HG03196 (cell line): Measurements from ENCODE around the gene BTBD9.

Experiments used
- ATAC-seq: cut with Tn5 transposase; IDR thresholded peaks from one replicate; pipeline ENCODE4 v1.9.1; 2021; ENCODE audit not compliant: unreplicated experiment

BTBD9 gene

GRCh38 chr6:38603496-38603895, 36.2 kb downstream of the BTBD9 start:
- no peak for ATAC-seq

DNA sequence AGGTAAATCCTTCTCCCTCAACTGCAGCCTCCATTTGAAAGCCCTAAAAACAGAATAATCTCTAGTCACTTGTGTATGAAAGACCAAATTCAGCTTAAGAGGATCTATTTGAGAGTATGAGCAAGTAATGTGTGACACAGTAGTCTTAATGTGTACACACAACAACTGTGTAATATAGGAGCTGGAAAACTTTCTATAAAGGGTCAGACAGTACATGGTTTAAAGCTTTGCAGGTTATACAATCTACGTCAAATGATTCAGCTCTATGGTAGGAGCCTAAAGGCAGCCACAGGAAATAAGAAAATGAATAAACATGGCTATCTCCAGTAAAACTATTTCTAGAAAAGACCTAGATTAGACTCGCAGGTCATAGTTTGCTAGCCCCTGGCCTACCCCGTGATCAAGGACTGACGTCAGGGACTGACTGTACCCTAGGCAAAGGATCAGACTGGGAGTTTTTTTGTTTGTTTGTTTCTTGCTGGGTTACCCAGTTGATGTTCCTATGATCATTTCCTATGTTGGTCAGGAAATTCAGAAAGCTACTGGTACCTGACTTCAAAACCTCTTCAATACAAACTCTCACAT, 39.7 kb downstream of the BTBD9 start:
- no peak for ATAC-seq

DNA sequence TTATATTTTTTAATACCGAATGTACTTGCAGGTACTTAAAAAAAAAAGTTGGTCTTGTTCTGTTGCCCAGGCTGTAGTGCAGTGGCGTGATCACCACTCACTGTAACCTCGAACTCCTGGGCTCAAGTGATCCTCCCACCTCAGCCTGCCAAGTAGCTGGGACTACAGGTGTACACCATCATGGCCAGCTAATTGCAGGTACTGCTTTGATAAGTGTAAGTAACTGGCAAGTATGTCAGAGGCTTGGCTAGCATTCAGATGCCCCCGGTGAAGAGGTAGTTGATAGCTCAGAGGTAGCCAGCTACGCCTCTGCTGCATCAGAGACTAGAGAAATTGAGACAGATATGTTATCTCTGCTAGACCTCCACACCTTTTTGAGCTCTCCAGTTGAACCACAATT, 40.5 kb downstream of the BTBD9 start:
- no peak for ATAC-seq

GRCh38 chr6:38593998-38594665, 45.6 kb downstream of the BTBD9 start:
- ATAC-seq, result no peak

- no peak for ATAC-seq
These were observed 46.3 kb downstream of the BTBD9 start for GRCh38 chr6:38593409-38593808.

DNA sequence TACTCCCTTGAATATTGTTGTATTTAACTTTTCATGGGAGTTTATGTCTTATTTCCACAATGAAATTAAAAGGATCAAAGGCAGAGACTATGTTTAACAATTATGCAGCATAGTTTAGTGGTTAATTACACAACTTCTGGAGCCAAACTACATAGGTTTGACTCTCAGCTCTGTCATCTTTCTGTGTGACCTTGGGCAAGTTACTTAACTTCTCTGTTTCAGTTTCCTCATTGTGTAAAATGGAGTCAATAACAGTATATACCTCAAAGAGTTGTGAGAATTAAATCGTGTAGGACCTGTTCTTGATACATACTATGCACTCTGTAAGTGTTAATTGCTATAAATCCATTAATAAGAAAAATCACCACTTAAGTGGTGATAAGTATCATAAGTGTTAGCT, 48.3 kb downstream of the BTBD9 start:
- no peak for ATAC-seq

- ATAC-seq, result no peak
These were observed 50.4 kb downstream of the BTBD9 start for GRCh38 chr6:38589367-38589720.

DNA sequence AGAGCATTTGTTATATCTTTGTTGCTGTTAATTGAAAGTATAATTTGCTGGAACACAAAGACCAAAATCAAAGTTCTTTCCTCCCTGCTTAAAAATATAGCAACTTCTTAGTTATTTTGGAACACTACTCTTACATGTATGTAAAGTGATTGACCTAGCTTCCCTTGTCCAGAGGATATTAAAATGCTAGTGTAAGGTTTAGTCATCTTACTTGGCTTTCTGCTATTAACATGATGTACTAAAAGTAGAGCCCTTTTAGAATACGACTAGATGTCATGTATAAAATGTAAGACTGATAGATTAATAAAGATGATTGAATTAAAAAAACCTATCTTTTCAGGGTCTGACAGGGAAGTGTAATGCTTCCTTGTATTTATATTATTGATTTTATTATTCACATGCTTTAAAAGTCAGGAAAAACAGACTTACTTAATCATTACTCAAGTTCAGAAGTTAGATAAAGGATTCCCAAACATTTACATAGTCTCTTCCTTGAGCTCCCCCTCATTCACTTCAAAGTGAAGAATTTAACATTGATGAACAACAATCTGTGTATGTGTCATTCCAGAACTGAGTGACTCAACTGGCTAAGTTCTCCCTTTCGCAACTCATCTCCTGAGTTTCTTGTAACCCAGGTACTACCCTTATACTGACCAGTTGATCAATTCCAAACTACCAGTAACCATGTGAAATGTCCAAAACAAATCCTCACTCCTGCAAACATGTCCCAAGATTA, 50.9 kb downstream of the BTBD9 start:
- no peak for ATAC-seq

DNA sequence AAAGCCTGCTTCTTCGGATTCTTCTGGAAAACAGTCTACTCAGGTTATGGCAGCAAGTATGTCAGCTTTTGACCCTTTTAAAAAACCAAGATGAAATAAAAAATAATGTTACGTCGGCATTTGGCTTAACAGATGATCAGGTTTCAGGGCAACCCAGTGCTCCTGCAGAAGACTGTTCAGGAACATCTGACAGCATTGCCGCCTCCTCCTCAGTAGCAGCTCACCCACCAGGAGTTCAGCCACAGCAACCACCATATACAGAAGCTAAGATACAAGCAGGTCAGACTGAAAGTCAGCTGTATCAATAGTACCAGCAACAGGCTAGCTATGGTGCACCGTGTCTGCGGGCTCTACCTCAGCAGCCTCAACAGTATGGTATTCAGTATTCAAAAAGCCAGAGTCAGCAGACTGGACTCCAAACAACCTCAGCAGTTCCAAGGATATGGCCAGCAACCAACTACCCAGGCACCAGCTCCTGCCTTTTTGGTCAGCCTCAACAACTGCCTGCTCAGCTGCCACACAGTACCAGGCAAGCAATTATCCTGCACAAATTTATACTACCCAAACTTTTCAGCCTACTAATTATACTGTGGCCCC, 51.9 kb downstream of the BTBD9 start:
- no peak for ATAC-seq

DNA sequence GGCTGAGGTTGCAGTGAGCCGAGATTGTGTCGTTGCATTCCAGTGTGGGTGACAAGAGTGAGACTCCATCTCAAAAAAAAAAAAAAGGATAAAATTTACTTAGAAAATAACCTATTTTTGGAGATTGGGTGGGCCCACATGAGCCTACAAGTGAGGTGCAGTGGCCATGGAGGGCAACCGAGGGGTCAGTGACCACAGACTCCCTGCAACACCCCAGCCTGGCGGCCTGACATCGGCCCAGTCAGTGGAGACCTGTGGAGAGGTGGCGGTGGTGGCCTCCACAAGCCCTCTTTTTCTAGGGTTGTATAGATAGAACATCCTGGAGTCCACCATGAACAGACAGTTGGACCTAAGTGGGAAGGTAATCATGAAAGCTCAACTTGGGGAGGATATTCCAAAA, 52.7 kb downstream of the BTBD9 start:
- ATAC-seq, result no peak

DNA sequence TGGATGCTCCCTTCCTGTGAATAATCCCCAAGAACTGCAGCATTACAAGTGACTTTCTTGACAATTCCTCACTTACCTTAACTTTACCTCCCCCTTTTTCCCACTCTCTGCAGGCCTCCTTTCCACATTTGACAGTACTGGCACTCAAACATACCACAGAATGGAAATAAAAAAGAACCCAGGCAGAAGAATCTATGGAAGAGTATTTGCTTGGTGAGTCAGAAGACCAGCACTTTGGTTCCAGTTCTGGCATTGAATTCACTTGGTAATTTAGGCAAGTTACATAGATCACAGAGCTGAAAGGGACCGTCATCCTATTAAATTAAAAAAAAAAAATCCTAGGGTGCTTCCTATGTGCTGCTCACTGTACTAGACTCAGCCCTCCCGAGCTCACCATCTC, 55.0 kb downstream of the BTBD9 start:
- no peak for ATAC-seq

DNA sequence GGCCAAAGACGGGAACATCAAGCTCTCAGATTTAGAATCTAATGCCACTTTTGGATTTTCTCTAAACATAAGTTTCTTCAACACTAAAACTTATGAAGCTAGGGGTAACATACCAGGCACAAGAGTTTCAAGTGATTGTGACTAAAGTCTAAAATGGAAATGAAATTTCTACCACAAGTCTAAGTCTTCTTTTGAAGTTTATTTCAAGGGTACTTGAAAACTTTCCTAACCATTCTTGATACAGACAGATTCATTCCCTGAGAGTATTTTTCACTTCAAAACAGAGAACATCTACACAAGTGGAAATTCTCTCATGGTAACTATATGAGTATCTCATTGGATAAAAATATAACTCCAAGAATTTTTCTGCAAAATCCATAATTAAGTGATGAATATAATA, 56.2 kb downstream of the BTBD9 start:
- no peak for ATAC-seq

- no peak for ATAC-seq
These were observed 59.7 kb downstream of the BTBD9 start for GRCh38 chr6:38580030-38580429.

- ATAC-seq, result no peak
These were observed 60.6 kb downstream of the BTBD9 start for GRCh38 chr6:38579010-38579628.

DNA sequence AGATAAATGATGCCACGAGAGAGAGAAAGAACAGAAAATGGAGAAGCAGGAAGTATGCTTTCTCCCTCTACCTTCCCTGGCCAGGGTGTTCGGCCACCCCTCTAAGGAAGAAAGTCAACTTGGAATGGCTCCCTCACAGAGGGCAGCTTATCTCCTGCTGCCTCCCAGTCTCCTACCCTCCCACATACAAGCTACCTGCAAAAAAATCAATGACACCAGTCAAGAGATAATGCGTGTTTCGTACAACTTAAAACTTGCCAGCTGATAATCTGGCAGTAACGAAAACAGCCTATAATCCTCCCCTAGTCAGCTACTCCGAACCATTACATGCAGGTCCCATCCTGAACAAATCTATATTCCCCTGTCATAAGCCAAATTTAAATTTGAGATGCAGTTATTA, 61.7 kb downstream of the BTBD9 start:
- ATAC-seq, result no peak

DNA sequence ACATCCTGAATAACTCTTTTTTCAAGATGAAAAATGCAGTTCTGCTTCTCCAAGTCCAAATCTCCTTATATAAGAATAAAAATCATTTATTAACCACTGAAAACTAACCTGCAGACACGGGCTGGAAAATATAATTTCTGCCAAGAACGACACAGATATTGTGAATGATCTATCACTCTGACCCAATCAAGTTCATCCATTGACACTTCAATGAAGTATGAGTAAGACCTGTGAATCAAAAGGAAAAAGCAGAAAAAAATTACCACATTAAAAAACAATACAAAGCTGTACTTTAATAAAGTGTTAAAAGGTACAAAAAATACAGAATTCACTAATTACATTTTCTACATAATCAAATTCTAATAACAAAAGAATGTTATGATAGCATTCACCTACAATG, 62.2 kb downstream of the BTBD9 start:
- ATAC-seq, result no peak

DNA sequence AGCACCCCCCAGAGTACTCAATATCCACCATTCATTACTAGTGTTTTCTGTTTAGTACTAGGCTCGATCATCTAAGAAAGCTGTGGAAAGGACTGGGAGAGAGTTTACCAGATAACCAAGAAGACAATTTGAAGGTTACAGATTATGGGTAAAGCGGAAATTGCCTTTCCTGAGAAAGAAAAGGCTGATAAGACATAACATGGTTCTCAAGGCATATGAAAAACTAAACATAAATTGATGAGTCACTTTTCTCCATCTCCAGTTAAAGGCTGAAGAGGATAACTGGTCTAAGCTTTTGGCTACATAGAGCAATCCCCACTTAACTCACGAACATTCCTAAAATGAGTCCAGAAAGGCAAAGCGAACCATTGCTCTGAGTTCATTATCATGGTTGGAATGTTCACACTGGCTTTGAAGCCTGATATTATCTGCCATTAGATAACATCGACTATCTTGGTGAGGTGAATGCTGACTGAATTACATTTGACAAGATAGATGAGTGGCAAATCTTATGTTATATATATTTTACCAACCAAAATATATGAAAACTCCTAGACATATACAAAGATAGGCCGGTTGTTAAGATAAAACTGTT, 65.8 kb downstream of the BTBD9 start:
- no peak for ATAC-seq

GRCh38 chr6:38572186-38572813, 67.4 kb downstream of the BTBD9 start:
- ATAC-seq, result no peak

- ATAC-seq, result no peak
These were observed 68.0 kb downstream of the BTBD9 start for GRCh38 chr6:38571721-38572120.

DNA sequence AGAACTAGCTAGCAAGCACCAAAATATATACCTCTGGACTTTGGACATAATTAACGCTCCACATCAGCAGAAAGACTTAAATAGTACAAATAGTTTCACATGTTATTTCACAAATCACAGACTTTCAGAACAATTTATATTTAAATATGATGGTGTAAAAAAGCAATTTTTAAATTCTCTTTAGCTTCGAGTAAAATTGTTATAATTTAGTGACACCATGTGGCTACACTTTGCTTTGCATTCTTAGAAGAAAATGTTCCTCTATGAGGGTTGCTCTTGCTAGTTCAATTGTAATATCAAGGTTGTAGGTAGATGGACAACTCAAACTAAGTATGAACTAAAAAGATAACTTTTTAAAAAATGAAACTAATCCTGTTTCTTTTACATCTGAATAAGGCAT, 69.0 kb downstream of the BTBD9 start:
- ATAC-seq, result no peak

GRCh38 chr6:38567436-38567835, 72.3 kb downstream of the BTBD9 start:
- ATAC-seq, result no peak
